HG03442 (cell line): Measurements from ENCODE around the gene GHDC.
"Not testable (repeated sequence)": the region's sequence is repeated elsewhere in the genome, so short reads cannot be mapped to it uniquely, and the experiment has no call there.

Source experiments
- ATAC-seq: cut with Tn5 transposase; IDR thresholded peaks from one replicate; pipeline ENCODE4 v1.9.1; 2021; ENCODE audit warnings: mild to moderate bottlenecking, moderate library complexity; ENCODE audit not compliant: unreplicated experiment

Gene GHDC

DNA sequence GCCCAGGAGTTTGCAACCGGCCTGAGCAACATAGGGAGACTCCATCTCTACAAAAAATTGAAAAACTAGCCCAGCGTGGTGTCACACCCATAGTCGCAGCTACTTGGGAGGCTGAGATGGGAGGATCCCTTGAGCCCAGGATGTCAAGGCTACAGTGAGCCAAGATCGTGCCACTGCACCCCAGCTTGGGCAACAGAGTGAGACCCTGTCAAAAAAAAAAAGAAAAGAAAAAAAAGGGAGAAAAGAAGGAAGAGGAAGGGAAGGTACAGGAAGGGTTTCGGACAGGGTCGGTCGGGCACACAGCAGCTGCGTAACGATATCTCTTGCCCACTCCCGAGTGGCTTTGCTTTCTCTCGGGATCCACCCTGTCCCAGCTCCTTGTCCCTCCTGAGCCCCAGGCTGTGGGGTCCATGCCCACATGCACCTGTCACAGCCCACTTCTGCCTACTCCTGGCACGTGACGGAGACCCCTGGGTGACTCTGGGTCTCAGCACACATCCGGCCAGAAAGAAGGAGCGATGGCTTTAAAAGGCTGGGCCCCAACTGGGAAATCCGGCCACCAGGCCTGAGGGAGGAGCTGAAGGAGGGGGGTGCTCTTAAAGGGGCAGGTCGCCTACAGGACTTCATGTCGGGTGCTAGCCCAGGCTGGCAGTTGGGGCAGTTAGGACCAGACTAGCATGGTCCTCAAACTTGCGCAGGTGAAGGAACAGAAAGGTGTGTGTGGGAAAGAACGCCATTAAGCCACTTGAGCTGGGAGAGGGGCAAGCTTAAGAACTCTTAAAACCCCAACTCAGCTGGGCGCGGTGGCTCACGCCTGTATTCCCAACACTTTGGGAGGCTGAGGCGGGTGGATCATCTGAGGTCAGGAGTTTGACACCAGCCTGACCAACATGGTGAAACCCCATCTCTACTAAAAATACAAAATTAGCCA lies at the start of gene GHDC:
GHDC (minus strand) TSS at position 526 of the 931 bp plus-strand sequence. CDS start 913 bp downstream, outside the sequence.
- ATAC-seq = peak; percentile 83

DNA sequence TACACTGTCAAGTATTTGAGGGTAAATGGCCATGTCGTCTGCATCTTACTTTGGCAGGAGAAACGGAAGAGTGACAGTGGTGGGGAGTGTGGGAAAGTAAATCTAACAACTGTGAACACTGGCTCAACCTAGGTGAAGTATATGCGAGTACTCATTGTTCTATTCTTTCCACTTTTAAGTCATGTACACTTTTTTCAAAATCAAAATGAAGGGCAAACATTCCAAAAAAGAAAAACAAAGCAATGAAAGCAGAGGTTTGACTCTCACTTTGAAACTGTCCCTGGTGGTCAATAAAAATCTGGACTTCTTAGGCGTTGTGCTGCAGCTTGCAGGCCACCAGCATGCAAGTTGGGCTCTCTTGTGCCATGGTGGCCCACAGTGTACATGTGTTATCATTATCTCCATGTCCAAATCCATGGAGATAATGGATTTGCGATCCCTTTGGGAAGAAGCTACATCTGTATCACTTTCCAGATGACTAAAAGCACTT lies 49.2 kb upstream of the GHDC start:
- no peak for ATAC-seq

DNA sequence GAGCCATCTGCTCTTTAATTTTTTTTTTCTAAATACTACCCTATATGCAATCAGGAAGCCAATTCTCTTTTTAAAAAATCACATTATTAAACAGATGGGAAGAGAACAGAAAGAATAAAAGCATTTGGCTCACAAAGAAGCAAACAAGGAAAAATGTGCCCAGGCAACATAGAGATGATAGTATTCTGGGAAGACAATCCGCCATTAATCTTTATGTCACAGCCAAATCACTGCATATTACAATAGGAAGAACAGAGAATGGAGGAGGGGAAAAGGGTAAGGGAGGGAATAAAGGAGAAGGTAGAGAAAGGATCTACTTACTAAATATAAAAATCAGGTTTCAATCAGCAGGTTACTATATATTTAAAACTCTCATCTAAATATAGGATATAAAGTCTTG lies 47.6 kb upstream of the GHDC start:
- ATAC-seq = no peak

- ATAC-seq = not testable (repeated sequence)
Observed at GRCh38 chr17:42240863-42241262, 46.6 kb upstream of the GHDC start.

DNA sequence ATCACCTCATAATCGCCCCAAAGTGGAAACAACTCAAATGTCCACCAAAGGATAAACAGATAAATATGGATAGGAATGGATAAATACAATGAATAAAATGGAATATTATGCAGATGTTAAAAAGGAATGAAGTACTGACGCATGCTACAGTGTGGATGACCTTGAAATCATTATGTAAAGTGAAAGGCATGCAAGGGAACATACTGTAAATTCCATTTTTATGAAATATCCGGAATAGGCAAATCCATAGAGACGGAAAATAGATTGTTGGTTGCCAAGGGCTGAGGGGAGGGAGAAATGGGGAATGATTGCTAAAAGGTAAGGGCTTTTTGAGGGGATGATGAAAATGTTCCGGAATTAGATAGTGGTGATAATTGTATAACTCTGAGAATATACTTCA lies 45.9 kb upstream of the GHDC start:
- ATAC-seq = no peak

DNA sequence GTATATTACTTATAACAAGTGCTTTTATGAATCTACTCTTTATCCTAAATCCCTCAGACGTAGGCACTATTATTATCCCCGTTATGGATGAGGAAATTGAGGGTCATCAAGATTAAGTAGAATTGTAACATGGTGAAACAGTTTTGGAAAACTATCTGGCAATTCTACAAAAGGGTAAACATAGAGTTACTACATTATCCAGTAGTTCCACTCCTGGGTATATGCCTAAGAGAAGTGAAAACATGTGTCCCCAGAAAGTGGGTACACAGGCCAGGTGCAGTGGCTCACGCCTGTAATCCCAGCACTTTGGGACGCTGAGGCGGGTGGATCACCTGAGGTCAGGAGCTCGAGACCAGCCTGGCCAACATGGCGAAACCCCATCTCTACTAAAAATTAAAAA lies 45.3 kb upstream of the GHDC start:
- not testable (repeated sequence) for ATAC-seq

- no peak for ATAC-seq
Observed at GRCh38 chr17:42236760-42237159, 42.5 kb upstream of the GHDC start.

- ATAC-seq = no peak
Observed at GRCh38 chr17:42233994-42234393, 39.7 kb upstream of the GHDC start.

- no peak for ATAC-seq
Observed at GRCh38 chr17:42233156-42233555, 38.9 kb upstream of the GHDC start.

GRCh38 chr17:42230225-42230624 lies 35.9 kb upstream of the GHDC start:
- no peak for ATAC-seq

GRCh38 chr17:42227849-42228700 lies 33.8 kb upstream of the GHDC start:
- no peak for ATAC-seq

- ATAC-seq = no peak
Observed at GRCh38 chr17:42225646-42226045, 31.4 kb upstream of the GHDC start.

DNA sequence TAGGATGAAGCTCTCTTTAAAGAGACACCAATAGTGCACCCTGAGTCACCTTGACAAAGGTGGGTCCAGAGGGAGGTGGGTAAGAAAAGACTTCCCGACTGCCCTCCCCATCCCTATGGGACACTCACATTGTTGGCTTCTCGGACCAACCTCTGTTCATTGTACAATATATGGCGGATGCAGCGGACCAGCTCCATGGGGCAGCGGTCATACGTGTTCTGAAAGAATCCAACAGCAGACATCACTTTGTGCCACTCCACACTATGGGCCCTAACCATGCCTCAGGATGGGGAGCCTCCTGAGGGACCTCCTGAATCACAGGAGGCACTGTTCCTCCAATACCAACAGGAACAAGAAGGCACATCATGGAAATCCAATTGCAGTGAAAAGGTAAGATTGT lies 30.4 kb upstream of the GHDC start:
- no peak for ATAC-seq

GRCh38 chr17:42221886-42222745 lies 27.8 kb upstream of the GHDC start:
- no peak for ATAC-seq

GRCh38 chr17:42219280-42219679 lies 25.0 kb upstream of the GHDC start:
- ATAC-seq = not testable (repeated sequence)

DNA sequence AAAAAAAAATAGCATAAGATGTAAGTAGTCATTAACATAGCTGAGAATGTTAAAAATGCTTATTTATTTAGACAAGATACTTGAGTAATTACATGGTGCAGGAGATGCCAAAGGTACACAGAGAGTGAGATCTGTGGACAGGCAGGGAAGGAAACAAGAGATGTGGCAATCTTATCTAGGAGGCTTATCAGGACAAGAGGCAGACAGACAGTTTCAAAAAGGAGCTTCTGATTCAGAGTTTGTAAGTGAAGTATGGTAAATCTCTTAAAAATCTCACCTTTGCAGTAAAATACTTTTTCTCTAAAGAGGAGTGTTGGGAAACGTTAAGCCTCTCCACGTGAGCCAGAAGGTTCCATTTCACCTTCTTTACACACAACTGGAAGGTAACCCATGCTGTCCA lies 19.9 kb upstream of the GHDC start:
- no peak for ATAC-seq

DNA sequence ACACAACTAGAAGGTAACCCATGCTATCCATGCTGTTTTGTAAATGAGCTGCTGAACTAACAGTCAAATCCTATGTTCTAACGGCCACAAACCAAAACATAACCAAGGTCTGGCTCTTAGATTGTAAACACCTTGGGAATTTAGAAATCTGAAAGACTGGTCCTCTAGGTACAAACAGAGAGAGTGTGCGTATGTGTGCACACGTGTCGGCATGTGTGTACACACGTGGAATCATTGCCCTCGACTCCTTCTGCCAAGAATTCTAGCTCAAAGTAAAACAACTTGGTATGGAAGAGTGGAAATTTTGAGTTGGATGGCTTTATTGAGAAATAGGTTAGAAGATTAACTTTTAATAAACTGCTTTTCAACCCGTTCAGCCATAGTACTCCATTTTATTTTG lies 18.1 kb upstream of the GHDC start:
- ATAC-seq = no peak

DNA sequence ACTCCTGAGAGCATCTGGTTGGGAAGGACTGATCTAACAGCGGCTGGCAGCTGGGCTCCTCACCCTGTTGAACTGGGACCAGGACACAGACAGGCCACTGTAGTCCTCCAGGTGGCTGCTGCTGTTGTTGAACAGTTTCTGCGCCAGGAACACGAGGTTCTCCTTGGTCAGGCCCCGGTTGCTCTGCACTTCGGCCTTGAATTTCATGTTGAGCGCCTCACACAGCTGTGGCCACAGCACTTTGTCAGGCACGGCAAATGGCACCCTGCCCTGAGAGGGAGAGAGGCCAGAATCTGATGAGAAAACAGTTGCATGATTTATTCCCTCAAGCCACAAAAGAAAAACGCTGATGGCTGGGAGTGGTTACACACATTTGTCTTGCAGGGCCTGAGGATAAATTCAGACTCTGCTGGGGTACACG lies 17.6 kb upstream of the GHDC start:
- ATAC-seq = not testable (repeated sequence)

GRCh38 chr17:42210046-42210445 lies 15.8 kb upstream of the GHDC start:
- no peak for ATAC-seq

GRCh38 chr17:42206153-42206612 lies 11.9 kb upstream of the GHDC start:
- not testable (repeated sequence) for ATAC-seq
